ENCODE data around the gene DPP6. TPM values are rescaled to one million over a fixed set of nuclear protein-coding genes. Genes with fewer than 3 reads are reported as not detected.

Gene DPP6
- total RNA-seq, 1 experiment from 2014 or later: not detected

DNA sequence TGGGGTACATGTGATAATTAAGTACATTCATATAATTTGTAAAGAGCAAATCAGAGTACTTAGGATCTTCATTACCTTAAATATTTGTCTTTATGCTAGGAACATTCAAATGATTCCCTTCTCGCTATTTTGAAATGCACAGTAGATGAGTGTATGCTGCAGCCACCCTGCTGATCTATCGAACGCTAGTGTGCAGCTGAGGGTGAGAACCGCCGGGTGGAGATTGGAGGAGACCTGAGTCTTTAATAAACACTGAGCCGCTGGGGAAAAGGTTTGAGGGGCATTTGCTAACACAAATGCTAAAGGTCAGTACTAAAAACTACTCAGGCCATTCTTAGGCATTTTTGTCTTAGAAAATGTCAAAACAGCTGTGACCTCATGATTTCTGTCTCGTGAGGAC, 148.0 kb downstream of the DPP6 start:
- Mint-ChIP-seq H3K27me3 (ENCODE audit: low read depth) (peaks cover 3% of the 10 kb centered on the region), H3K36me3 (peaks cover 88% of the 10 kb centered on the region), H3K4me3 (no peak overlapping the region), H3K27ac (no peak overlapping the region), H3K4me1 (no peaks in the 10 kb centered on the region), H3K9me3 (peaks cover 82% of the 10 kb centered on the region)
- DNase-seq (ENCODE audit: low spot score): no peak
- CTCF ChIA-PET: no interaction called here
- TF ChIP-seq ZNF532 (CRISPR knock-in tag; IDR thresholded peaks at IDR 0.05; ENCODE audit: borderline replicate concordance) (no peak), E2F4 (CRISPR knock-in tag; IDR thresholded peaks at IDR 0.05; ENCODE audit: borderline replicate concordance, low read depth) (no peak), FOXJ3 (CRISPR knock-in tag; IDR thresholded peaks at IDR 0.05; ENCODE audit: borderline replicate concordance) (no peak), TP53 (CRISPR knock-in tag; IDR thresholded peaks at IDR 0.05) (no peak), ZNF121 (CRISPR knock-in tag; IDR thresholded peaks at IDR 0.05) (no peak), AFF4 (CRISPR knock-in tag; IDR thresholded peaks at IDR 0.05; ENCODE audit: borderline replicate concordance) (no peak), CDX4 (CRISPR knock-in tag; IDR thresholded peaks at IDR 0.05; ENCODE audit: borderline replicate concordance) (no peak), SMAD3 (CRISPR knock-in tag; IDR thresholded peaks at IDR 0.05; ENCODE audit: borderline replicate concordance) (no peak), NR1H2 (CRISPR knock-in tag; IDR thresholded peaks at IDR 0.05) (no peak), GABPB1 (CRISPR knock-in tag; IDR thresholded peaks at IDR 0.05) (no peak)
- TF ChIP-seq, protein P1, sequence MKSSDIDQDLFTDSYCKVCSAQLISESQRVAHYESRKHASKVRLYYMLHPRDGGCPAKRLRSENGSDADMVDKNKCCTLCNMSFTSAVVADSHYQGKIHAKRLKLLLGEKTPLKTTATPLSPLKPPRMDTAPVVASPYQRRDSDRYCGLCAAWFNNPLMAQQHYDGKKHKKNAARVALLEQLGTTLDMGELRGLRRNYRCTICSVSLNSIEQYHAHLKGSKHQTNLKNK (CRISPR knock-in tag; IDR thresholded peaks at IDR 0.05): no peak
- TF ChIP-seq, protein P2, sequence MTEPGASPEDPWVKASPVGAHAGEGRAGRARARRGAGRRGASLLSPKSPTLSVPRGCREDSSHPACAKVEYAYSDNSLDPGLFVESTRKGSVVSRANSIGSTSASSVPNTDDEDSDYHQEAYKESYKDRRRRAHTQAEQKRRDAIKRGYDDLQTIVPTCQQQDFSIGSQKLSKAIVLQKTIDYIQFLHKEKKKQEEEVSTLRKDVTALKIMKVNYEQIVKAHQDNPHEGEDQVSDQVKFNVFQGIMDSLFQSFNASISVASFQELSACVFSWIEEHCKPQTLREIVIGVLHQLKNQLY (CRISPR knock-in tag; IDR thresholded peaks at IDR 0.05): no peak
- TF ChIP-seq, protein P3, sequence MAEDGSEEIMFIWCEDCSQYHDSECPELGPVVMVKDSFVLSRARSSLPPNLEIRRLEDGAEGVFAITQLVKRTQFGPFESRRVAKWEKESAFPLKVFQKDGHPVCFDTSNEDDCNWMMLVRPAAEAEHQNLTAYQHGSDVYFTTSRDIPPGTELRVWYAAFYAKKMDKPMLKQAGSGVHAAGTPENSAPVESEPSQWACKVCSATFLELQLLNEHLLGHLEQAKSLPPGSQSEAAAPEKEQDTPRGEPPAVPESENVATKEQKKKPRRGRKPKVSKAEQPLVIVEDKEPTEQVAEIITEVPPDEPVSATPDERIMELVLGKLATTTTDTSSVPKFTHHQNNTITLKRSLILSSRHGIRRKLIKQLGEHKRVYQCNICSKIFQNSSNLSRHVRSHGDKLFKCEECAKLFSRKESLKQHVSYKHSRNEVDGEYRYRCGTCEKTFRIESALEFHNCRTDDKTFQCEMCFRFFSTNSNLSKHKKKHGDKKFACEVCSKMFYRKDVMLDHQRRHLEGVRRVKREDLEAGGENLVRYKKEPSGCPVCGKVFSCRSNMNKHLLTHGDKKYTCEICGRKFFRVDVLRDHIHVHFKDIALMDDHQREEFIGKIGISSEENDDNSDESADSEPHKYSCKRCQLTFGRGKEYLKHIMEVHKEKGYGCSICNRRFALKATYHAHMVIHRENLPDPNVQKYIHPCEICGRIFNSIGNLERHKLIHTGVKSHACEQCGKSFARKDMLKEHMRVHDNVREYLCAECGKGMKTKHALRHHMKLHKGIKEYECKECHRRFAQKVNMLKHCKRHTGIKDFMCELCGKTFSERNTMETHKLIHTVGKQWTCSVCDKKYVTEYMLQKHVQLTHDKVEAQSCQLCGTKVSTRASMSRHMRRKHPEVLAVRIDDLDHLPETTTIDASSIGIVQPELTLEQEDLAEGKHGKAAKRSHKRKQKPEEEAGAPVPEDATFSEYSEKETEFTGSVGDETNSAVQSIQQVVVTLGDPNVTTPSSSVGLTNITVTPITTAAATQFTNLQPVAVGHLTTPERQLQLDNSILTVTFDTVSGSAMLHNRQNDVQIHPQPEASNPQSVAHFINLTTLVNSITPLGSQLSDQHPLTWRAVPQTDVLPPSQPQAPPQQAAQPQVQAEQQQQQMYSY (CRISPR knock-in tag; IDR thresholded peaks at IDR 0.05): no peak
- TF ChIP-seq, protein P4, sequence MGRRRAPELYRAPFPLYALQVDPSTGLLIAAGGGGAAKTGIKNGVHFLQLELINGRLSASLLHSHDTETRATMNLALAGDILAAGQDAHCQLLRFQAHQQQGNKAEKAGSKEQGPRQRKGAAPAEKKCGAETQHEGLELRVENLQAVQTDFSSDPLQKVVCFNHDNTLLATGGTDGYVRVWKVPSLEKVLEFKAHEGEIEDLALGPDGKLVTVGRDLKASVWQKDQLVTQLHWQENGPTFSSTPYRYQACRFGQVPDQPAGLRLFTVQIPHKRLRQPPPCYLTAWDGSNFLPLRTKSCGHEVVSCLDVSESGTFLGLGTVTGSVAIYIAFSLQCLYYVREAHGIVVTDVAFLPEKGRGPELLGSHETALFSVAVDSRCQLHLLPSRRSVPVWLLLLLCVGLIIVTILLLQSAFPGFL (CRISPR knock-in tag; IDR thresholded peaks at IDR 0.05; ENCODE audit: borderline replicate concordance): no peak
- no peak for ATAC-seq
- POLR2A ChIA-PET: no interaction called here
